DOHH2 (cell line): Measurements from ENCODE around the gene DDX60.
"Not testable (repeated sequence)": the region's sequence is repeated elsewhere in the genome, so short reads cannot be mapped to it uniquely, and the experiment has no call there.

ENCODE experiments used
- H3F3A ChIP-seq: fragments of 200-600 bp; sonication (generic), shearing (Covaris generic); 2 replicates; pipeline ENCODE4 v1.6.0; 2016; ENCODE audit warnings: antibody characterized with exemption, mild to moderate bottlenecking; ENCODE audit not compliant: control insufficient read depth, insufficient read depth
- H3K27ac ChIP-seq: fragments of 200-600 bp; sonication (generic); 2 replicates; pipeline ENCODE4 v1.5.1; 2014; ENCODE audit warnings: low read depth, mild to moderate bottlenecking, low read length, moderate library complexity
- H3K27me3 ChIP-seq: fragments of 200-600 bp; sonication (generic); 2 replicates; pipeline ENCODE4 v1.6.1; 2014; ENCODE audit warnings: mild to moderate bottlenecking, low read length, mixed read lengths; ENCODE audit not compliant: control insufficient read depth
- H3K36me3 ChIP-seq: fragments of 200-600 bp; sonication (generic); 2 replicates; pipeline ENCODE4 v1.6.1; 2014; ENCODE audit warnings: mild to moderate bottlenecking, low read length, moderate library complexity, mixed read lengths; ENCODE audit not compliant: control insufficient read depth
- H3K4me1 ChIP-seq: fragments of 200-600 bp; sonication (generic); 2 replicates; pipeline ENCODE4 v1.6.1; 2014; ENCODE audit warnings: mild to moderate bottlenecking, low read length, mixed read lengths; ENCODE audit not compliant: control insufficient read depth
- H3K4me2 ChIP-seq: fragments of 200-600 bp; sonication (generic); 2 replicates; pipeline ENCODE4 v1.6.0; 2014; ENCODE audit warnings: mild to moderate bottlenecking, low read length, moderate library complexity
- H3K4me3 ChIP-seq: fragments of 200-600 bp; sonication (generic); 2 replicates; pipeline ENCODE4 v1.5.1; 2014; ENCODE audit warnings: mild to moderate bottlenecking, low read length, mixed read lengths
- H3K79me2 ChIP-seq: fragments of 200-600 bp; sonication (generic); 2 replicates; pipeline ENCODE4 v1.6.1; 2014; ENCODE audit warnings: mild to moderate bottlenecking, low read length, mixed read lengths; ENCODE audit not compliant: control insufficient read depth
- H3K9me2 ChIP-seq: fragments of 200-600 bp; sonication (generic); replicated peaks from 2 replicates; pipeline ENCODE4 v1.6.1; 2014; ENCODE audit warnings: mild to moderate bottlenecking, low read length, mixed read lengths; ENCODE audit not compliant: control insufficient read depth
- H3K9me3 ChIP-seq: fragments of 200-600 bp; sonication (generic); 2 replicates; pipeline ENCODE4 v1.6.1; 2014; ENCODE audit warnings: antibody characterized with exemption, low read length, mixed read lengths; ENCODE audit not compliant: control insufficient read depth, insufficient read depth
- H4K20me1 ChIP-seq: fragments of 200-600 bp; sonication (generic); 2 replicates; pipeline ENCODE4 v1.6.0; 2014; ENCODE audit warnings: low read depth, mild to moderate bottlenecking, antibody characterized with exemption, low read length, moderate library complexity; ENCODE audit not compliant: control insufficient read depth, insufficient read depth
- EZH2phosphoT487 ChIP-seq: fragments of 200-600 bp; sonication (generic); IDR thresholded peaks from 2 replicates; pipeline ENCODE4 v1.6.1; 2017; ENCODE audit warnings: borderline replicate concordance, mild to moderate bottlenecking, antibody characterized with exemption, low read length, moderate library complexity, mixed read lengths
- TF ChIP-seq, protein P1 (sequence below): fragments of 200-600 bp; sonication (generic); IDR thresholded peaks from one replicate; pipeline ENCODE4 v1.5.1; 2014; ENCODE audit warnings: antibody characterized with exemption, mild to moderate bottlenecking, low read depth, low read length; ENCODE audit not compliant: poor library complexity, severe bottlenecking

Gene DDX60

DNA sequence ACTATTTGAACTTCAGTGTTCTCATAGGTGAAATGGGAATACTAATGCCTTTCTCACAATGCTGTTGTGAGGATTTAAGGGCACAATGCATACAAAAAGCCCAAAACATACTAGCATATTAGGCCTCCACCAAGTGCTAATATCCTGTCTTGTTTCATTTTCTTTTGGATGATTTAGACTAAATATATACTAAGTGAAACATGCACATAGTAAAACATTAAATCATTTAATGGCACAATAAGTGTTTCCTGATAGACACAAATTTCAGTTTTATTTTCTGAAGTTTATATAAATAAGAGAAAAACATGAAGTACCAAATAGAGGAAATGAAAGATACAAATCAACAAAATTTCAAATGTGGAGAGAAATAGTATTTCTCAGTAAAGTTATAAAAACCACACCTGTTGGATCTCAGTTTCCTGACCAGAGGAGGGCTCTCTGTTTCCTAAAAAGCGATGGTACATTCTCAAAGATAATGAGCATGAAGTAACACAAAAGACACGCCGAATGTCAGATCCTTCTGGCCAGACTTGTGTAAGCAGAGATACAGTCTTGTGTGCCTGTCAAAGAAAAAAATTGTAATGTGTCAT lies 25.1 kb downstream of the DDX60 start:
- Histone ChIP-seq H3F3A (no peaks in the 10 kb centered on the region), H3K79me2 (no peaks in the 10 kb centered on the region), H3K27me3 (no peaks in the 10 kb centered on the region), H3K9me2 (no peaks in the 10 kb centered on the region), H3K27ac (no peak overlapping the region), H4K20me1 (no peaks in the 10 kb centered on the region), H3K36me3 (no peaks in the 10 kb centered on the region), H3K4me3 (no peak overlapping the region), H3K4me1 (no peaks in the 10 kb centered on the region), H3K4me2 (no peak overlapping the region), H3K9me3 (no peaks in the 10 kb centered on the region)
- TF ChIP-seq, protein P1, sequence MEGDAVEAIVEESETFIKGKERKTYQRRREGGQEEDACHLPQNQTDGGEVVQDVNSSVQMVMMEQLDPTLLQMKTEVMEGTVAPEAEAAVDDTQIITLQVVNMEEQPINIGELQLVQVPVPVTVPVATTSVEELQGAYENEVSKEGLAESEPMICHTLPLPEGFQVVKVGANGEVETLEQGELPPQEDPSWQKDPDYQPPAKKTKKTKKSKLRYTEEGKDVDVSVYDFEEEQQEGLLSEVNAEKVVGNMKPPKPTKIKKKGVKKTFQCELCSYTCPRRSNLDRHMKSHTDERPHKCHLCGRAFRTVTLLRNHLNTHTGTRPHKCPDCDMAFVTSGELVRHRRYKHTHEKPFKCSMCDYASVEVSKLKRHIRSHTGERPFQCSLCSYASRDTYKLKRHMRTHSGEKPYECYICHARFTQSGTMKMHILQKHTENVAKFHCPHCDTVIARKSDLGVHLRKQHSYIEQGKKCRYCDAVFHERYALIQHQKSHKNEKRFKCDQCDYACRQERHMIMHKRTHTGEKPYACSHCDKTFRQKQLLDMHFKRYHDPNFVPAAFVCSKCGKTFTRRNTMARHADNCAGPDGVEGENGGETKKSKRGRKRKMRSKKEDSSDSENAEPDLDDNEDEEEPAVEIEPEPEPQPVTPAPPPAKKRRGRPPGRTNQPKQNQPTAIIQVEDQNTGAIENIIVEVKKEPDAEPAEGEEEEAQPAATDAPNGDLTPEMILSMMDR, result no peak
- TF ChIP-seq EZH2phosphoT487, result no peak

DNA sequence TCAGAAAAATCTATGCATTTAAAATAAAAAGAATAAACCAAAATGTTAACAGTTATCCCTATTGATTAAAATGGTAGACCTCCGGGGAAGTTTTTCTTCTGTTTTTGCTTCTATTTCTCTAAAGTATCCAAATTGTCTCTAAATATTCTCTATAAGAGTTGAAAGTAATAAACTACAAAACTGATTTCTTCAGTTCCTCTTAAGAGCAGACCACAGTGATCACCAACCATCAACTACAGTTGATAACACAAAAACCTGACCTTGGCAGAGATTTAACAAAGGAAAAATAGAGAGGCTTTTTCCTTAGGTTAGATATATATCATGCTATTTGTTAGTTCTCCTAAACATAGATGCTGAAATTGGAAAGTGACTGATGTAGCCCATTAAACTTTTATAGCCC lies 27.3 kb downstream of the DDX60 start:
- no peaks in the 10 kb centered on the region for H3K36me3 ChIP-seq
- H3F3A ChIP-seq, result no peaks in the 10 kb centered on the region
- no peak for TF ChIP-seq EZH2phosphoT487
- TF ChIP-seq, protein P1, result no peak
- no peaks in the 10 kb centered on the region for H3K9me3 ChIP-seq
- H3K4me1 ChIP-seq, result no peaks in the 10 kb centered on the region
- no peak overlapping the region for H3K4me3 ChIP-seq
- no peaks in the 10 kb centered on the region for H3K9me2 ChIP-seq
- H3K27me3 ChIP-seq, result no peaks in the 10 kb centered on the region
- no peaks in the 10 kb centered on the region for H3K79me2 ChIP-seq
- H3K4me2 ChIP-seq, result no peak overlapping the region
- no peak overlapping the region for H3K27ac ChIP-seq
- no peaks in the 10 kb centered on the region for H4K20me1 ChIP-seq

DNA sequence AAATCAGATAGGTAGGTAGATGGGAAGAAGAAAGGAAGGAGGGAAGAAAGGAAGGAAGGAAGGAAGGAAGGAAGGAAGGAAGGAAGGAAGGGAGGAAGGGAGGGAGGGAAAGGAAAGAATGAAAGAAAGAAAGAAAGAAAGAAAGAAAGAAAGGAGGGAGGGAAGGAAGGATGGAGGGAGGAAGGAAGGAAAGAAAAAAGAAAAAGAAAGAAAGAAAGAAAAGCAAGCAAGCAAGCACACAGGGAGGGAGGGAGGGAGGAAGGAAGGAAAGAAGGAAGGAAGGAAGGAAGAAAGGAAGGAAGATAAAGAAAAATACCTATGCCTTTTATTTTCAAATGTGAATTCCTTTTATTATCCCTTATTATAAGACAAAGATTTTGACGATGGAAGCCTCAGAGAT lies 32.7 kb downstream of the DDX60 start:
- H3K9me3 ChIP-seq, H3K27ac ChIP-seq, H3K4me2 ChIP-seq, H3K36me3 ChIP-seq, H3K4me3 ChIP-seq, H4K20me1 ChIP-seq, H3K27me3 ChIP-seq, H3F3A ChIP-seq, H3K9me2 ChIP-seq, H3K79me2 ChIP-seq, H3K4me1 ChIP-seq: not testable (repeated sequence)

DNA sequence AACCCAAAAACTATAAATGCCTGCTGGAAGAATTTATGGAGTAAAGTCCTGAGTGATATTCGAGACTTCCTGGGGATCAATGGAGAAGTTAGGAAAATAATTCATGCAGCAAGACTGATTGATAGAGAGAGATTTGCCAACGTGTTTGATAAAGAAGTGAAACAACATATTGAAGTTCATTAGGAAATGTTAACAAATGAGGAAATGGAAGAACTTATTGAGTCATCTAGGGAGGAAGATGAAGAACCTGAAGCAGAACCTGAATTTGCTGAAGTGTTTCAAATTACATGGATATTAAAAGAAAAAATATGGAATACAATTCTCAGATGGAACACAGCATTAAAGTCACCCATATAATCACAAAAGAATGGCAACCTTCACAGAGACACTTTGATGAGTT lies 39.0 kb downstream of the DDX60 start:
- Histone ChIP-seq H3K4me2 (no peak overlapping the region), H3K36me3 (no peaks in the 10 kb centered on the region), H3K9me2 (no peaks in the 10 kb centered on the region), H3K27ac (no peak overlapping the region), H3K9me3 (no peaks in the 10 kb centered on the region), H3F3A (no peaks in the 10 kb centered on the region), H4K20me1 (no peaks in the 10 kb centered on the region), H3K27me3 (no peaks in the 10 kb centered on the region), H3K4me1 (no peaks in the 10 kb centered on the region), H3K79me2 (no peaks in the 10 kb centered on the region), H3K4me3 (no peak overlapping the region)
- TF ChIP-seq, protein P1, result no peak
- TF ChIP-seq EZH2phosphoT487, result no peak
